ENCODE data around the gene TCERG1.
A peak's percentile ranks its signal among the peaks of the same experiment; 100 is the strongest.

TCERG1 gene

DNA sequence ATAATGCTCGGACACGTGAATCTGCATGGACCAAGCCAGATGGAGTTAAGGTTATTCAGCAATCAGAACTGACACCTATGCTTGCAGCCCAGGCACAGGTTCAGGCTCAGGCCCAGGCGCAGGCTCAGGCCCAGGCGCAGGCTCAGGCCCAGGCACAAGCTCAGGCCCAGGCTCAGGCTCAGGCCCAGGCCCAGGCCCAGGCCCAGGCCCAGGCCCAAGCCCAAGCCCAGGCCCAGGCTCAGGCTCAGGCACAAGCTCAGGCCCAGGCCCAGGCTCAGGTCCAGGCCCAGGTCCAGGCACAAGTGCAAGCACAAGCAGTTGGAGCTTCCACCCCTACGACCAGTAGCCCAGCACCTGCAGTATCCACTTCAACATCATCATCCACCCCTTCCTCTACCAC, 11.8 kb downstream of the TCERG1 start:
- no peak for DNase-seq

DNA sequence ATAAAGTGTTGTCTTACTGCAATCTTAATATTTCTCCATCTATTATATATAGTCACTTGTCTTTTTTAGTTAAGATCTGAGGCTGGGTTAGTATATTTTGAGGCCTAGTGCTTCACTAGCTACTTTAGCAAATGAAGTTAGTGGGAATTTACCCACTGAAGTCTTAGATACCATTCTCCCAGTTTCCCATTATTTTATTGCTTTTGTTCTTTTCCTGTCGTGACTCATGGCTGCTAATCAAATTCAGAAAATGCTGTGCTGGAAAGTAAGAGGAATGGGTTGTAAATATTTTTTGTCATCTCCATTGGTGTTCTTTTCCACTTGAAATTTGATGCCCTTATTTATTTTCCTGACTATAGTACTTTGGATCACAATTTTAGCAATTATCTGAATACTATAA, 14.2 kb downstream of the TCERG1 start:
- DNase-seq, result no peak

DNA sequence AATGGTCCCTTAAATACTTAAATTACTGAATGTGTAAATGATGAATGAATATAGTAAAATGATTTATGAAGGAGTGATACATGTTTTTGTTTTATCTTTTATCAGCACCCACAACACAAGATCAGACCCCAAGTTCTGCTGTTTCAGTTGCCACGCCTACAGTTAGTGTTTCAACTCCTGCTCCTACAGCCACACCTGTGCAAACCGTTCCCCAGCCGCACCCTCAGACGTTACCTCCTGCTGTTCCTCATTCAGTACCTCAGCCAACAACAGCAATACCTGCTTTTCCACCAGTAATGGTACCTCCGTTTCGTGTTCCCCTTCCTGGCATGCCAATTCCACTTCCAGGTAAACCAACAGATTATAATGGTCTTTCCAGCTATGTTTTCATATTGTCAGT, 16.3 kb downstream of the TCERG1 start:
- no peak for DNase-seq

DNA sequence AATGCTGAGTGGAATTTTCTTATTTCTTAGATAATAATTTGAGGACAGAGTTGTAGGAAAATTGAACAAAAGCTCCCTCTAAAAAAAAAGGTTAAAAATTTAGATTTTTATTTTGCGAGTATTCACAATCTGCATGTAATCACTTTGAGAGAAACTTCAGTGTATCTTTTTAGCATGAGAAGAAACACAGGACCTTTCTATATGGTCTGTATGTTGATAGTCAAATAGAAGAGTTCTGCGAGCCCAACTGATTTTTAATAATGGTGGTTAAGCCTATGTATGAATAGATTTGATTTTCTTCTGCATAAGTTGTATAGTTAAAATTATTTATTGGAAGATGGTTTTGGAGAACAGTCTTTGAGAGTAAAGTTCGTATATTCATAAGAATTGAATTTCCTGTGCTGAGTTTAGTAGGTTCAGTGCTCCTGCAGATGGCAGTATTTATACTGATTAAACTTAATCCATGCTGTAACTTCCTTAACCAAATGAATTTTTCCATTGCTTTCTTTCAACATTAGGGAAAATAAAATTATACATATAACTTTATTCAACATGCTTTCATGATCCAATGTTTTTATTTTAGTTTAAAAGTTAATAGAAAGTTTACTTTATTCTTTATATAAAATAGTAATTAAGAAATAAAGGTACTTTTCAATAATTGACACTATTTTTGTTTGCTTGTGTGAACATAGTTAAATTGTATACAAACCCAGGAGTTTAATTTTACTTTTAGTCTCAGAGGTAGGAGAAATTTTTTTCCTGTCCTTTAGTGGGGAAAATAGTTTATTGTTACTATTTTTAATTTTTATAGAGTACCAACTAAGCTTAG, 19.6 kb downstream of the TCERG1 start:
- no peak for DNase-seq

DNA sequence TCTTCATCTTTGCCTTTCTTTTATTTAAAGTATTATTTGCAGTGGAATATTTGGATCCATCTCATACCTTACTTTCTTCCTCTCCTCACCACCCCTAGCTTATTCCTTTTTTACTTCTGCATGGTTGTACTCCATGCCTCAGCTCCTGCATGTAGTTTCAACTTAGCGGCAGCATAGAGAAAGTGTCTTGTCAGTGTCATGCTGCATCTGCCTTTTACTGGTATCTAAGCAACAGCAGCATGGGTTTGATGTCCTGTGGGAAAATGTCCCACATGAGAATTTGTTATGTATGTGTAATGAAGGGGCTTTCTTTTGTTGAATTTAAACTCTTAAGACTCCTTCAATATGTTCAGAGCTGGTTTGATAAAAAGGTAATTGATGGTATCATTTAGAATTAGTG, 20.6 kb downstream of the TCERG1 start:
- no peak for DNase-seq

DNA sequence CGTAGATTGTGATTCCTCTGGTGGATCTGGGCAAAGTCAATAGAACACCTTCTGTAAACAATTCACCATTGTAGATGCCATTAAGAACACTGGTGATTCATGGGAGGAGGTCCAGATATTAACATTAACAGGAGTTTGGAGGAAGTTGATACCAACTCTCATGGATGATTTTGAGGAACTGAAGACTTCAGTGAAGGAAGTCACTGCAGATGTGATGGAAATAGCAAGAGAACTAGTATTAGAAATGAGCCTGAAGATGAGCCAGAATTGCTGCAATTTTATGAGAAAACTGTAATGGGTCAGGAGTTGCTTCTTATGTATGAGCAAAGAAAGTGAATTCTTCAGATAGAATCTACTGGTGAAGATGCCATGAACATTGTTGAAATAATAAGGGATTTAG, 26.9 kb downstream of the TCERG1 start:
- no peak for DNase-seq

DNA sequence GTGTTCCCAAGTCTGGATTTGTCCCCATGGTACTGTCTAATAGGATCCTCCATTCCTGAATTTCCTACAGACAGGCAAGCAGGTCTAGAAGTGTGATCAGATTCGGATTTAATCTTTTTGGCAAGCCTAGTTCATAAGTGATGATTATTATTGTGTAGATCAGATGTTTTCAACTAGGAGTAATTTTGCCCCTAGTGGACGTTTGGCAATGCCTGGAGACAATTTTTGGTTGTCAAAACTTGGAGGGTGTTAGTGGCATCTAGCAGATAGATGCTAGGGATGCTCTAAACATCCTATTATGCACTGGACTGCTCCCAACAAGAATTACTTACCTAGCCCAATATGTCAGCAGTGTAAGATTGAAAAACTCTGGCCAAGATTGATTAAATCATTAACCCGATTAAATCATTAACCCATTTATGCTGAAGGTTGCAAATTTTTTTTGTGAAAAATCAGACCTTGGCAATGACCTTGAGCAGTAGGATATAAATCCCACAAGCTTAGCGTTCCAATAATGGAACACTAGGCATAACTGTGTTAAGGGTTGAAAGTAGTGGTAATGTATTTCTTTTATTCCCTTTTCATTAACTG, 28.2 kb downstream of the TCERG1 start:
- DNase-seq, result no peak

DNA sequence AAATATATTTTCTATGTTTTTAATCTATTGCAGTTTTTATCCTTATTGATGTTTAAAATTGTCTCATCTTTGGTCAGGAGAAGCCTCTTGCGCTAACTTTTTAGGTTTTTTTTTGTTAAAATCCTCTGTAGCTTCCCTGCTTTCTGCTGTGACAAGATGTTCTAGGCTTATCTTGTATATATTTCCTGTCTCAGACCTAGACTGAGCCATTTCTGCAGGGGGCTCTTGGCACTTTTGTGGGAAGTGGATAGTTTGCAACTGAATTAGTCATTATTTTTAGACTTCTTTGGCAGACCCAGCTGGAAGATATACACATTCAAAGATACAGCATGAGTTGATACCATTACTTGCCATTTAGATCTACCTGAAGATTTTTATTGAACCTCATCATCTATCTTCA, 28.8 kb downstream of the TCERG1 start:
- no peak for DNase-seq

DNA sequence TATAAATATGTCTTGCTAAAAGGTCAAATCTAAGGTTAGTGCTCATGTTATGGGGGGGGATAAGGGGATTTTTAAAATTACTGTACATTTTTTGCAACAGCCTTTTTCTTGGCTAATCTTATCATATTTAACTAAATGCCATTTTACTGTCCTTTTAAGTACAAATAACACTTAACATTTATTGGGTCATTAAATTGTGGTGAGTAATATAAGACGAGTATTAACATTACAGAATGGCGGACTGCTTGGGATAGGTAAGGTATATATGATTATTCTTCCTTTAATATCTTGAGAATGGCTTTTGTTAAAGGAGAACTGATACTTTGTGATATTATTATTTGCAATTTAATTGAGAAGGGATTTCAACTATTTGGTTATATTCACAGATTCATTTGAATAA, 35.6 kb downstream of the TCERG1 start:
- no peak for DNase-seq

DNA sequence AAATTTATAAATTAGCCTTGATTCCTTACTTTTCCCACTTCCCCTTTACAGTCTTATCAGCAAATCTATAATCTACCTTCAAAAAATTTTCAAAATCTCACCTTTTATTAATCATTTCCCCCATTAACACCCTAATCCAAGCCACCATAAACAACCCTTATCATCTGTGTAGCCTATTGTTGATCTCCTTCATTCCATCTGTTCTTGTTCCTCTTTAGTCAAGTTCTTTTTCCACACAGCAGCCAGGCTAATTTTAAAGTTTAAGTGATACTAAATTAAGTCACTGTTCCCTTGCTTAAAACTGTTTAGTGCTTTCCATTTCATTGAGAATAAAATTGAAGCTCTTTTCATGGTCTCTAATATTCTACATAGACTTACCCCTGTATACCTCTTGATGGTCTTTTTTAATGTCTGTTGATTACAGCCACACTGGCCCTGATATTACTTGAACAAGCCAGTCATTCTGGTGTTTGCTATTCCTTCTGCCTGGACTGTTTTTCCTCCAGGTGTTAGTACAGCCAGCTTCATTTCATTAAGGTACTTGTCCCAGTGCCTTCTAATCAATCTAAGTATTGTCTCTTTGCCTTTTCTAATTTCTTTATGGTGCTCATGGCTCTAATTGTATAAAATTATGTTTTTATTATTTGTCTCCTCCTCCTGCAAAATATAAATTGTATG, 37.7 kb downstream of the TCERG1 start:
- no peak for DNase-seq

DNA sequence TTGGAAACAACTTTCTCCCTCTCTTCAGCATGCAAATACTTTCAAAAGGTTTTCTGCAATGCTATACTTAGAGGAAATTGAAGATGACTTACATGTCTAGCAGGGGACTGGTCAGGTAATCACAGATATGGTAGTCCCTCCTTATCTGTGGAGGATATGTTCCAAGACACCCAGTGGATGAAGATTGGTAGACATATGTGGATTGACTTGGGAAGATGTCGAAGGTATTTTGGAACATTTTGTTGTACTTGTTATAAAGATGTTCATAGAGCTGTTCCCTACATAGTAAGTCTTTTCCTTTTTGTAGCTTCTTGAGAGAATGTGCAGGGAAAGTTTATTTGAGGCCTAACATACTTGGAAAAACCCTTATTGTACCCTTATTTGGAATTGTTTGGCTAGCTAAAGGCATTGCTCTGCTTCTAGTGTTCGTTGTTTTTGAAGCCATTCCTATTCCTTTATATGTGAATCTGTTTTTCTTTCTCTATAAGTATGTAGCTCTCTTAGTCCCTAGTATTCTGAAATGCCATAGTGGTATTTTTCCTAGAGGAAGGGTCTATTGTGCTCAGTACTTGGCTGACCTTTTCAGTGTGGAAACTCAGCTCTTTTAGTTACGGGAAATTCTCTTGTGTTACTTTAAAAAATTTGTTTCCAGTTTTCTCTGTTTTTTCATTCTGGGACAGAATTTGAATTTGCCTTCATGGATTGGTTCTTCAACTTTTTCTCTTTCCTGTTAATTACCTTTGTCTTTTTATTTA, 43.1 kb downstream of the TCERG1 start:
- DNase-seq, result no peak

DNA sequence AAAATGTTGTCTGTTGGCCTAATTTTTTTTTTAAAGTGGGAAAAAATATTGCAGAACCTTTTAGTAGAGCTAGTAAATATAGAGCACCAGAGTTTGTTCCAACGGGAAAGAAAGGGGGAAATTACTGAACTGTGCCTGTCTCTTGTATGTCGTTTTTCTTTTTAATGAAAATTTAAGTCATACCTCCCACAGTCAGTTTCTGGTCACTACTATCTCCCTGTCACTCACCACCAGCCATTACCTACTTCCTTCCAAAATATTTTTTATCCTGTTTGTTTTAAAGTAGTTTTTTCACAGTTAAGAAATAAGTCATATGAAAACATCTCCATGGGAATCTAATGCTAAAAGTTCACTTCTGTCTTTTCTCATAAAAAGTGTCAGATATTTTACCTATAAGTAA, 47.5 kb downstream of the TCERG1 start:
- no peak for DNase-seq

DNA sequence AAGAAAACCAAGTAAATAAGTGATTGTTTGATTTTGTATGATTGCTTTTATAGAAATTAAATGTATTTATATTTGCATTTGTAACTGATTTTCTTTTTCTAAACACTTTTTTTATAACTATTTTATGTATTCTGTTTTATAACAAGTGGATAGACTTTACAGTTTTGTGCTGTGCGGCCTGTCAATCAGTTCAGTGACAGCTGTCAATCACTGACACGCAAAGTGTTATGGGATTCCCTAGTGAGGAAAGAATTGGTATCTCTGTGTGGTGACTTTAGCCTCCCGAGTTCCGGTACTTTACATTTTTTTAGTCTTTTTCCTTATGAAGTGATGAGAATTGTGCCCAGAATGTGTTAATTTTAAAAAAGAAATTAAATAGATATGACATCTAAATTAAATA, 52.5 kb downstream of the TCERG1 start:
- no peak for DNase-seq

DNA sequence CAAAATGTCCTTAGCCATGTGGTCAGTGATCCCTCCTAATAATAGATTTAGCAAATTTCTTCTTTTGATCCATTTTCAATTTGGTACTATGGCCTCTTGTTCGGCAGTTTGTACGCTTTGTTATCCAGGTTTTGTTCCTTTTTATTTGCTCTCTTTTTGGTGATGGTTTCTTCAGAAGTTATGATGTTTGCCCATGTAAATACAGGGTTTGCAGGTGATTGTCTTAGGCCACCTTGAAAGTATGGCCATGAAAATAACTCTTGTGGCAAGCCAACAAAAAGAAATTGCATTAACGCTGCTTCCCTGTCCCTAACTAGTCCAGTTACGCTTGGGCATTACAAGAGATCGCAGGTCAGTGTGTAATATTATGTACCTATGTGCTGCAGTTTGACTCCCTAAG, 60.3 kb downstream of the TCERG1 start:
- no peak for DNase-seq

DNA sequence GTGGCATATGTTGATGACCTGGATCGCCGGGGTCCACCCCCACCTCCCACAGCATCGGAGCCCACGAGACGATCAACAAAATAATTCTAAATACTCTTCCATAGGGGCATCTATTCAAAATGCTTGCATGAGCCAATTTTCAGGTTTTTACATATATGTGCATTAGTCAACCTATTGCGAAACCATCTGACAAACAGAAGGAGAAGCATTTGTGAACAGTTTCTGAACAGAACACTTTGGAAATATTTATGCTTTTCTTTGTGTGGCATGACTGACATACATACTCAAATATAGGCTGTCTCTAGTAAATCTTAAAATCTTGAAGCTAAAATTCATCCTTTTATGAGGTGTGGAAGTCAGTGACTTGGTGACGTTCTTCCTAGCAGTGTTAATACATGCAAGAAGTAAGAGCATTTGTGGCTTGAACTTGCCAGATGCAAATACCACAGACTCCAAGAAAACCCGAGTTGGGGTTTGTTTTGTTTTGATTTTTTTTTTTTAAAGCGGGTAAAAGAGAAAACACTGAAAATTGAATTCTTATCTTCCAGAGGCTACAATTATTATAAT, 63.5 kb downstream of the TCERG1 start:
- no peak for DNase-seq

DNA sequence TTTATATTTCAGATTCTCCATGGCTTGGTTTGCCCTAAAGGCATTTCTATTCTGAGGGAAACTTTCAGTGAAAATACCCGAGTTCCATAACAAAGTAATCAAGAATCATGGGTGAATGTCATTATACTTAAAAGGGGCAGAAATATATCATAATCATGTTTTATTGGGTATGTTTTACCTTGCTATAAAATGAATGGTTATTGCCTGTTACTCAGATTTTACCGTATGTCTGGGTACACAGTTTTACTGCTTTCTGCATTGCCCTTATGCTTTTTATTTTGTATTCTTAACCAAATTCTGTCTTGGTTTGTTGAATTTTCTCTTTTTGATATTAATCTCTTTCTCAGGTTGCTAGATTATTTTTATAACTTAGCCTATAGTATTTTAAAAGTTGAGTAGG, 66.3 kb downstream of the TCERG1 start:
- DNase-seq, result no peak

DNA sequence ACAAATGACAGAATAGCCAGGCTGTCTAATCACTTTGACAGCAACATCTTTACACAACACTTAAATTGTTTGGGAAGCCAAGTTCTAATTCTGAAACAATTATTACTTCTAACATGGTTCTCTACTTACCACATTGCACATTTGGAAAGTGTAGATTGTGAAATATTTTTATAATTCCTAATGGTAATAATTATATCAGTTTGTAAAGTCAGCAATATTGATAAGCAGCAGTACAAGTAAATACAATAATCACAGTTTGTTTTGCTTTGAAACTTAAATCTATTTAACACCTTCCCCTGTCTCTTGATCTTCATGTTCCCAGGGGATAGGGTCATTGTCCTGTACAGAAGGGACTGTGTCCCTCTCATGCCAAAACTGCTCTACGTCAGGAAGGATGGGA, 67.4 kb downstream of the TCERG1 start:
- DNase-seq, result no peak

DNA sequence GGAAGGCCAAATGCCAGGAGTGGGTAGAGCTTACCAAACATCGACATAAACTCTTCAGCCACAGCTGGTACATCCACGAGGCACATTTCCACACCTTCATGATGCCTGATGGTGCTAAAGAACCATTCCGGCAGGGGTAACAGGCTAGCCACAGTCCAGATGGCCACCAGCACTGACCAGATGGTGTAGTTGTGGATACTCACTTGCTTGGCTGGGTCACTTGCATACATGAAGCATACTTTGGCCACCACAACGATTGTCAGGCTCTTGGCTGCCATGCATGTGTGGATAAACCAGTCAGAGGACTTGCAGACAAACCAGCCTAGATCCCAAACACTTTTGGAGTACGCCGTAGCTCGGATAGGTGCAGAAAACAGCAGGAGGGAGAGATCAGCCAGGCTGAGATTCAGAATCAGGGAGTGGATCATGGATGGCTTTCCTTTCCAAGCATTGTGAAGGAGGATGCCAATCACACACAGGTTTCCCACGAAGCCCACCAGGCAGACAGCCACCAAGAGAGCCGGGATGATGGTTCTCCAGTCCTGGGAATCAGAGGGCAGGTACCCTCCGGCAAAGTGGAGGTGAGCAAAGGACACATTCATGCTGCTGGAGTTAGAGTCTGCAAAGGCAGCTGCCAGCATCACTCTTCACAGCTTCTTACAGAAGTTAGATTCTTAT, 68.5 kb downstream of the TCERG1 start:
- DNase-seq, result peak in 1 of 14 donors; percentile 82

DNA sequence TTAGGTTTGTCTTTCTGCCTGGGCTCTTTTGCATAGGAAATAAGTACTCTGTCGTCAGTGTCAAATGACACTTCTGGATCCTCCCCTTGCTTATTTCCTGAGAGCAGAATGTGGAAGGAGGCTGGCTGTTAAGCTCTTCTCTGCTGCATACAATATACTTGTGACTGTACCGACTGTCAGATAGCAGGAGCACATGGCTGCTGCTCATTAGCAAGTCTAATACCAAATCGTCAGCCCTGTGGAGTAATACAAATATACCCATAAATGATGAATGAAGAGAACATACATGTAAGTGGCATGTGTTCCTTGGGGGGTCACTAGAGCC, 69.0 kb downstream of the TCERG1 start, which contains the start of gene GPR151:
TSS of gene GPR151 (minus strand) at position 40 of the 325 bp plus-strand sequence. CDS start 77 bp downstream, outside the sequence.
- no peak for DNase-seq

DNA sequence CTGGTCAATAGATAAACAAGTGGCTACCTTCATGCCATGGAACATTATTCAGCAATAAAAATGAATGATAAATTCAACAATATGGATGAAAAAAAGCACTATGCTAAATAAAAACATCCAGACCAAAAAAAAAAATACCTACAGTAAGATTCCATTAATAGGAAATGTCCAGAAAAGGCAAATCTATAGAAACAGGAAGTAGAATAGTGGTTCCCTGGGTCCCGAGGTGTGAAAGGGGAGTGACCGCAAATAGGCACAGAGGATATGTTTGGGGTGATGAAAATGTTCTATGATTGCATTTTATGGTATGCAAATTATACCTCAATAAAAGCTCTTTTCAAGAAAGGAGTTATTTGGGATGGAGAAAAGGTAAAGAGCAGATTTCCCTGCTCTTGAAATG, 72.4 kb downstream of the TCERG1 start:
- no peak for DNase-seq

DNA sequence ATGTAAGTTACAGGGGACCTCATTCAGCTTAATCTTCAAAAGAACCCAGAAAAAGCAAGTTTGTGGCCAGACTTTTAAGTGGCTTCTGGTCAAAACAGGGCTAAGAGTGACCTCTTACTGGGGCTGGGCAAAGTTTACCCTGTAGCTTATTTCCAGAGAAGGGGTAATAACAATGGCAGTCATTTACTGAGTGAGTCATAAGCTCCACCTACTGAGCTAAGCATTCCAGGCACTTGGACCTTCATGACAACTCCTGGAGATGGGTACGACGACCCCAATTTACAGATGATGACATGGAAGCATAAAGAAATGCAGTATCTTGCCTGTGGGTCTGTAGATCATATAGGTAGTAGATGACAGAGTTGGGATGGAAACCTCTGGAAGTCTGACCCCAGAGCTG, 73.6 kb downstream of the TCERG1 start:
- no peak for DNase-seq

DNA sequence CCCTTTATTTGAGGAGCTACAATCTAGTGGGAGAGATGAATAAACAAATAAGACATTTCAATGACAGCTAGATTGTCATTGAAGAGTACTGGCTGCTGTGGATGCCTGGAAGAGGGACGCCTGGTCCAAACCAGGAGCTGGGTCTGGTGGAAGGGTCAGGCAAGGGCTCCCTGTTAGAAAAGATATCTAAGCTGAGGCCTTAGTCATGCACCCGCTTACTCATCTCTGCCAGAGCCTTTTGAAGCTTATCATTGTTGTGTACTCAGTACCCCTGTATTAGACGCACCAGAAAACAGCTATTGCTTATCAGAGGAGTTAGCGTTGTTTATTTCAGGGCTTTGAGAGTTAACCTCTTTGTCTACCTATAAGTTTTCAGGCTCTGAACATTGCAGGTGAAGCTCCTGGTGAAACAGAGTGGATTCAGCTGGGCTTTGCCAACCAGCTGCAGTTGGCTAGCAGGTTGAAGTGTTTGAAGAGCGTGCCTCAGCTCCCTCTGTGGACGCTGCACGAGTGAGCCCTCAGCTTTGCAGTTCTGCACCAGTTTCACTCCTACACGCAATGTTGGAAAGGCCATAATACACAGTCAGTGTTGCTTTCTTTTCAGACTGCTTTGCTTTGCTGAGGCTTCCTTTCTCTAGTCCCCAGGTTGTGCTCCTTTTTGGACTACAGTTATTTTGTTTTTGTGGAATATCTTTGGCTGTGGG, 74.4 kb downstream of the TCERG1 start:
- DNase-seq, result no peak
